ENCODE data around the gene CDC42EP4.
"Not testable (repeated sequence)": the region's sequence is repeated elsewhere in the genome, so short reads cannot be mapped to it uniquely, and the experiment has no call there.

Gene CDC42EP4

DNA sequence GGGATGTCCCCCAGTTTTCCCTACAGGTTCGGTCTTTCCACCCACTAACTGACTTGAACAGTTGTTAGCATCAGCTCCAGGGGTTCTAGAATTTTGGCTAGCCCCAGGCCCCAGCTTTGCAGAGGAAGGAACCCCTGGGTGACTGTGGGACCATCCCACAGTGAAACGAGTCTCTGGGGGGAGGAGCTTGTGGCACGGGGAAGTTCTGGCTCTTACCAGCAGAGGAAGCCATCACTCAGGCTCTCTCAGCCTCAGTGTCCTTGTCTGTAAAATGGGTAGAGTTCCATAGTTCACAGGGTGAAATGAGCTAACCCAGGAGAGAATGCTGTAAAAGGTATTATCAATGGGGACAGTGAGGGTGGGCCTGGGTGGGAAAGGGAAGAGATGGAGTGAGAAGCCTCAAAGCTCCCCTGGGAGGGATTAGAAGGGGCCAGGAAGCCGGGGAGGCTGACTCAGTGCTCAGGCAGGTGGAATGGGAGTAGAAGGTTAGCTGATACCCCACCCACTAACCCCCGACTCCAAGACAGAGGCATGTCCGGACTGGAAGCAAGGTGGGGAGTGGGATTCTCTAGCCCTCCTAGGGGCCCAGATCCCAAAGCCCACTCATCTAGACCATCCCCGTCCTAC lies 30.9 kb upstream of the CDC42EP4 start:
- DNase-seq: no peak

- no peak for DNase-seq
Measured at GRCh38 chr17:73342050-73342522, 30.3 kb upstream of the CDC42EP4 start.

GRCh38 chr17:73341350-73342049 lies 29.7 kb upstream of the CDC42EP4 start:
- DNase-seq: no peak

DNA sequence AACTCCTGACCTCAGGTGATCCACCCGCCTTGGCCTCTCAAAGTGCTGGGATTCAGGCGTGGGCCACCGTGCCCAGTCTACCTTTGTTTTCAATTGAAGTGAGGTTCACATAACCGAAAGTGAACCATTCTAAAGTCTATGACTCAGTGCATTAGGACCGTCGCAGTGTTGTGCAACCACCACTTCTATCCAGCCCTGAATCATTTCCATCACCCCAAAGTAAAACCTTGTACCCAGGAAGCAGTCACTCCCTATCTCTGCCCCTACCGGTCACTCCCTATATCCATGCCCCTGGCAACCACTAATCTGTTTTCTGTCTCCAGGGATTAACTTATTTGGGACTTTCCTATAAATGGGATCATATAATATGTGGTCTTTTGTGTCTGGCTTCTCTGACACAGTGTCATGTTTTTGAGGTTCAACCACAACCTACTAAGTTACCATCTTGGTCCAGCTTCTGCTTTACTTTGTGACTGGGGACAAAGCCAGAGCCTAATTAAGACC lies 28.3 kb upstream of the CDC42EP4 start:
- DNase-seq: no peak

- no peak for DNase-seq
Measured at GRCh38 chr17:73338566-73339197, 26.9 kb upstream of the CDC42EP4 start.

DNA sequence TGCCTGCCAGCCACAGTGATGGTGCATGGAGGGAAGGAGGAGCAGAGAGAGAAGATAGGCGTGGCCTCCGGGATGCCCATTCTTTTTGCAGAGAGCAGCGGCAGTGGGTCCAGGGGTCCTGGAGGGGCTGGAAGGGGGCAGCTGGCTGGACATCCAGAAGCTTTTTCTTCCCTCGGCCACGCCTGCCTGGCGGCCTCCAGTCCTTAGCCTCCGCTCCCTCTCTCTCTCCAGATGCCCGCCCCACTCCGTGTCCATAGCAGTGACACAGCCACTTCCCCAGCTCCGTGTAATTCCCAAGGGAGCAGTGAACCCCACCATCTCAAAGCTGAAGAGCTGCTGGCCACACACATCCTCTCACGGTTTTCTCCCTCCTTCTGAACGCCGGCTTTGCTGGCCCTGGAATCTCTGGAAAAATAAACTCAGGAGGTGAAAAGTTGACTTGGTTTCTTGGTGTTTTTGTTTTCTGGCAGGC lies 26.3 kb upstream of the CDC42EP4 start:
- DNase-seq: no peak

DNA sequence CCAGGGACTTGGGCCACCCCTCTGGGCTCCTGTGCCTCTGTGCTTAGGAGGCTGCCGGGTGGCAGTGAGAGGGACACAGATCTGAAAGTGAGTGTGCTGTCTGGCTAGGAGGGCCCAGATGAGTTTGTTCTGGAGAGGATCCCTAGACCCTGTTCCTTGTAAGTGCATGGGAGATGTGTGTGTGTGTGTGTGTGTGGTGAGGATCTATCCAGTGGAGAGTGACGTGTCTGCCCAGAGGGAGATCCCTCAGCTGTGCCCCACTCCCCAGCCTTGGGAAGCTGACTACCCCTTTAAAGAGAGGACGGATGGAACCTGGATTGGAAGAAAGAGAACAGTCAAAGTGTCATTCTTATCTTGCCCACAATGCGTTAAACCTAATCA lies 25.5 kb upstream of the CDC42EP4 start:
- DNase-seq: no peak

GRCh38 chr17:73336408-73337329 lies 24.9 kb upstream of the CDC42EP4 start:
- no peak for DNase-seq

GRCh38 chr17:73335591-73336407 lies 24.0 kb upstream of the CDC42EP4 start:
- DNase-seq: no peak

GRCh38 chr17:73334771-73335513 lies 23.1 kb upstream of the CDC42EP4 start:
- DNase-seq: no peak

DNA sequence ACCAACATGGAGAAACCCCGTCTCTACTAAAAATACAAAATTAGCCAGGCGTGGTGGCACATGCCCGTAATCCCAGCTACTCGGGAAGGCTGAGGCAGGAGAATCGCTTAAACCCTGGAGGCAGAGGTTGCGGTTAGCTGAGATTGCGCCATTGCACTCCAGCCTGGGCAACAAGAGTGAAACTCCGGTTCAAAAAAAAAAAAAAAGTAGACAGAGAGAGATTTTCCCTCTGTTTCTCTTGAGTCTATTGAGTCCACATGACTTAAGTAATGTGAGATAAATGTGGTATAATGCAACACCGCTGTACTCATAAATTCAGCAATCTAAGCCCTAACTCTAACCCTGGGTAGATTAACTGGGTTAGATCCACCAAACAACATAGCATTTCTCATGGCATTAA lies 21.6 kb upstream of the CDC42EP4 start:
- not testable (repeated sequence) for DNase-seq

DNA sequence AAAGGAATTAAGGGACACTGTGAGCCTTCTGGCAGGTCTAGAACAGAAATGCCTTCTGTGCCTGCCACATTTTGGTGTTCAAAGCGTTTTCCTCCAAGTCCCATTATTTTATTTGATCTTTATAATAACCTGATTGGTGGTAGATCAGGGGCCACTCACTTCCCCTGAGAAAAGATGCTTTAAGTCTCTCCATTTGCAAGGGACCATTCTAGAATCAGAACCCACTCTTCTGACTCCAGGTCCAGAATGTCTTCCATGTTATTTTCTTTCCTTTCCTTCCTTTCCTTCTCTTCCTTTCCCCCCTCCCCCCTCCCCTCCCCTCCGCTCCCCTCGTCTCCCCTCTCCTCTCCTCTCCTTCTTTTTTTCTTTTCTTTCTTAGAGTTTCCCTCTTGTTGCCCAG lies 19.3 kb upstream of the CDC42EP4 start:
- no peak for DNase-seq

GRCh38 chr17:73327676-73328075 lies 15.9 kb upstream of the CDC42EP4 start:
- DNase-seq: no peak

DNA sequence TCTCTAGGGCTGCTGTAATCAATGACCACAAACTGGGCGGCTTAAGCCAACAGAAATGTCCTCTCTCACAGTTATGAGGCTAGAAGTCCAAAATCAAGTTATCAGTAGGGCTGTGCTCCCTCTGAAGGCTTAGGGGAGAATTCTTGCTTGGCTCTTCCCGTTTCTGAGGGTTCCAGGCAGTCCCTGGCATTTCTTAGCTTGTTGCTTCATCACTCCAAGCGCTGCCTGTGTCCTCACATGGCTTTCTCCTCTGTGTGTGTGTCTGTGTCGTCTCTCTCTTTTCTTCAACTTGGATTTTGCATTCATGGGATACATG lies 13.7 kb upstream of the CDC42EP4 start:
- no peak for DNase-seq

DNA sequence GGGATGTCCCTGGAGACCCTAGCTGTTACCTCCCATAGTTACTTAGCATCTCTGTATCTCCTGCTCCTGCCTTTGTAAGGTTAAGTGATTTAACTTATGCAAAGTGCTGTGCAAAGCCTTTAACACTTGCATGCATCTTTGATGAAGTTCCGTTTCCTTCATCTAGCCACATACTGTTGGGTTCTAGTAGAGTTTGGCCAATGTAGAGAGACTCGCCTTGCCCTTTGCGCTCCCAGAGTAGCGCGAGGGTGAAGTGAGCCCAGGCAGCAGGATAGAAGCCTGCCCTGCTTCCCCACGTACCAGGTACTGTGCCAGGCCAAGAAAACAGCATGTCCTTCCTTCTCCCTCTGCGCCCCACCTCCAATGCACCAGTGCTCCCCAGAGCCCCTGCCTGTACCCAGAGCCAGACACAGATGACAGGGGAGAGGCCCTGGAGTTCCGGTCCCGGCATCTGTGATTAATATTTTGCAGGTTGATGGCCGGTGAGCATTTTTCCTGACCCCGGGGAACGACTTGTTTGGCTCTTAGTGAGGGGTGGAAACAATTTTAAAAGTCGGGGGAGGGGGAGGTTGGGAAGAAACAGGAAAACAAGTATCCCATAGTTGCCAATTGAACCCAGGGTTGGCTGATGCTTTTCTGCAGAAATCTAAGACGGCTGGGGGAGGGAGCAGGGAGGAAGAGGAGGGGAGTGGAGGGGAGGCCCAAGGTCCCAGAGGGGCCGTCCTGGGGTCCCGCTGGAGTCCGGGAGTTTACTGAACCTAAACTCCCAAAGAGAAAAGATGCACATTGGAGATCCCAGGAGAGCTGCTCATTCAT lies 13.1 kb upstream of the CDC42EP4 start:
- no peak for DNase-seq

DNA sequence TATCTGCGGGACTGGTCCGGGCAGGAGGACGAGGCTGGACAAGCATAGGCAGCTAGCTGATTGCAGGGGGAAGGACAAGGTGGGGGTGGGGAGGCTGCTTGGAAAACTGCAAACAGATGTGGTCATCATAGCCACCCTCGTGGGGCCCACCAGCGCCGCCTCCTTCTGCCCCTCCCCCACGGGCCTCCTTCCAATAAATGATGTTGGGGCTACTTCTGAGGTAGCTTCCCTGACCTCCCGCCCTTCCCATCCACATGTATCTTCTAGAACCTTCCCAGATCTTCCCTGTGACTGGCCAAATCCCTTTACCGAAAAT lies 12.3 kb upstream of the CDC42EP4 start:
- DNase-seq: no peak

GRCh38 chr17:73323409-73324159 lies 11.8 kb upstream of the CDC42EP4 start:
- no peak for DNase-seq

- no peak for DNase-seq
Measured at GRCh38 chr17:73320601-73321264, 8.9 kb upstream of the CDC42EP4 start.

DNA sequence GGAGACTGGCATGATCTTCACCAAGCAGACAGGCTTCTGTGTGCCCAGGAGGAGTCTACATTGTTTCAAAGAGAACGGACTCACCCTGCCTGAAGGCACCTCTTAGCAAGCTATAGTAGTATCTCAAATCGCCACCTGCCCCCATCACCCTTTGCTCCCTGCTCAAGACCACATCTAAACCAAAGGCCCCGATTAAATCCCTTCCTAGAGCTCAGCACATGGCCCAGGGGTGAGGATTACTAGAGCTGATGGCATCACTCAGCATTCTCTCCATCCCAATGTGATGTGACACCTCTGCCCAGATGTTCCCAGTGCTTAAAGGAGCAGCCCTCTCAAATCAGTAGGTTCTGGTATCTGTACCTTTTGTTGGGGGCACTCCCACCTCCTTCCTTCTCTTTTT lies 8.0 kb upstream of the CDC42EP4 start:
- no peak for DNase-seq

All from stimulated activated CD4-positive, alpha-beta T cell treated with anti-CD3 and anti-CD28 coated beads, Interleukin-12 subunit alpha, Interleukin-12 subunit beta, amount 100 ng/mL, for 4 hours (primary cell).